ENCODE data around the gene DRGX. TPM values are rescaled to one million over a fixed set of nuclear protein-coding genes. Genes with fewer than 3 reads are reported as not detected.

DRGX gene
- total RNA-seq = not detected in 2 replicates

GRCh38 chr10:49395741-49396665 is at the start of gene DRGX:
DRGX (minus strand) TSS chr10:49396089; CDS start chr10:49395440, 649 bp downstream.

Other genes with a start within 250 kb of the DRGX start
- gene TMEM273, start 207.7 kb downstream of the DRGX start, total RNA-seq = not detected in 2 replicates
- gene C10orf71, start 96.9 kb downstream of the DRGX start, total RNA-seq = not detected in 2 replicates
- 15.1 and 22.4 TPM in 2 replicates for gene ERCC6, start 143.0 kb upstream of the DRGX start, total RNA-seq
- not detected in 2 replicates for gene SLC18A3, start 214.2 kb upstream of the DRGX start, total RNA-seq
- gene CHAT, start 217.9 kb upstream of the DRGX start, total RNA-seq = not detected in 2 replicates

All from pericardium fibroblast (primary cell).